GM19324 (cell line): Measurements from ENCODE around the gene INPP5D.
"Not testable (repeated sequence)": the region's sequence is repeated elsewhere in the genome, so short reads cannot be mapped to it uniquely, and the experiment has no call there.

Experiments
- ATAC-seq: cut with Tn5 transposase; IDR thresholded peaks from one replicate; pipeline ENCODE4 v1.9.1; 2021; ENCODE audit warnings: mild to moderate bottlenecking, moderate library complexity; ENCODE audit not compliant: unreplicated experiment, low FRiP score

Gene INPP5D

DNA sequence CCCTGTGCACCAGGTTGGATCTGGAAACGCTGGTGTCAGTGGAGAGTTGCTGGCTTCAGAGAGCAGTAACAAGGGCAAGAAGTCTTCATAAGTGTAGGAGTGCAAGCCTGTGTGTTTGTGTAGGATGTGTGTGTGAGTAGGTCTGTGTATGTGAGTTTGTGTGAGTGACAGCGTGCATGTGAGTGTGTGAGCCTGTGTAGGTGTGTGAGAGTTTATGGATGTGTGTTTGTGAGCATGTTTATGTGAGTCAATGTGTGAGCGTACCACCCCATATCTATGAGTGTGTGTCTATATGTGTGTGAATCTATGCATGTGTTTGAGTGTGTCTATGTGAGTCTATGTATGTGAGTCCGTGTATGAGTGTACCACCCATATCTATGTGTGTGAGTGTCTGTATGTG, 104.8 kb downstream of the INPP5D start:
- no peak for ATAC-seq

DNA sequence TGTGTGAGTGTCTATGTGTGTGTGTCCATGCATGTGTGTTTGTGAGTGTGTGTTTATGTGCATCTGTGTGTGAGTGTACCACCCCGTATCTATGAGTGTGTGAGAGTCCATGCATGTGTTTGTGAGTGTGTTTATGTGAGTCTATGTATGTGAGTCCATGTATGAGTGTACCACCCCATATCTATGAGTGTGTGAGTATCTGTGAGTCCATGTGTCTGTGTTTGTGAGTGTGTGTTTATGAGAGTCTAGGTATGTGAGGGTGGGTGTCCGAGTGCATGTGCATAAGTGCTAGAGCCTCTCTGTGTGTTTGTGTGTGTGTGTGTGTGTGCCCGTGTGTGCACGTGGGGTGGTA, 105.4 kb downstream of the INPP5D start:
- ATAC-seq: no peak

DNA sequence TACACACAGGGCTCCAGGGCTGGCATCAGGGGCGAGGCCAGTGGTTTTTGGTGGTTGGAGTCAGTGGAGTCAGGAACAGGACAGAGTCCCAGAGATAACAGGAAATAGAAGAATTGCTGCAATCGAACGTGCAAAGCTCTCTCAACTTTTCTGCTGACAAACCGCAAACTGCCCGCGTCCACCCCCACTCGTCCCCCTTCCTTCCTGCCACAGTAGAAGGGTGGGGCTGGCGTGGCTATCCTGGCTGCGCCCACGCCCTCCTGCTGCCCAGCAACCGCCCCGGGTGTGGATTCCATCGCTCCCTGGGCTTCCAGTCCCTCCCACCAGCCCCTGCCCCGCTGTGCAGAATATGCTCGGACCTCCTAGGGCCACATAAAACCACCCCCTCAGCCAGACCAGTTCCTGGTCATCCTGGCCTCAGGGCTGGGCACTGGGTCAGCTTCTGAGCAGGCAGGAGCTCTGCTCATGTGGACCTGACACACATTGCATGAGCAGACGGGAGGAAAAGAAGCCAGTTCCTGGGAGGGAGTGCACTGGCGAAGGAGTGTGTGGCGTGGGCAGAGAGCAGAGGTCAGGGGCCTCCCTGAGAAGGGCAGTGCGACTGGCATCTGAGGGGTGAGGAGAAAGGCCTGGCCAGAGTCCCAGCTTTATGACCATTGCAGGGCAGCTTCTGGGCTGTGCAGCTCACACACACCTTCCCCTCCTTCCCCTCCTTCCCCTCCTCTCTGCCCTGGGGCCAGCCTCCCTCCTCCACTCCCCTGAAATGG, 105.9 kb downstream of the INPP5D start:
- no peak for ATAC-seq

DNA sequence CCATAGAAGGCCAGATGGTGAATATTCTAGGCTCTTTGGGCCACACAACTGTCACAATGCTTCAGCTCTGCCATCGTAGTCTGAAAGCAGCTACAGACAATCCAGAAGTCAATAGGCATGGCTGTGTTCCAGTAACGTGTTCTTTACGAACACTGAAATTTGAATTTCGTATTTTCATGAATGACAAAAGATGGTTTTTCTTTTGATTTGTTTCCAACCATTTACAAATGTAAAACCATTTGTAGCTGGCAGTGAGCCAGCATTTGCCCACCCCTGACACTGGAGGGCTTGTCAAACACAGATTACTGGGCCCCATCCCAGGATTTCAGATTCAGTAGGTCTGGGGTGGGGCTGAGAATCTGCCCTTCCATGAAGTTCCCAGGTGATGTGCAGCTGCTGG, 108.3 kb downstream of the INPP5D start:
- ATAC-seq: no peak

DNA sequence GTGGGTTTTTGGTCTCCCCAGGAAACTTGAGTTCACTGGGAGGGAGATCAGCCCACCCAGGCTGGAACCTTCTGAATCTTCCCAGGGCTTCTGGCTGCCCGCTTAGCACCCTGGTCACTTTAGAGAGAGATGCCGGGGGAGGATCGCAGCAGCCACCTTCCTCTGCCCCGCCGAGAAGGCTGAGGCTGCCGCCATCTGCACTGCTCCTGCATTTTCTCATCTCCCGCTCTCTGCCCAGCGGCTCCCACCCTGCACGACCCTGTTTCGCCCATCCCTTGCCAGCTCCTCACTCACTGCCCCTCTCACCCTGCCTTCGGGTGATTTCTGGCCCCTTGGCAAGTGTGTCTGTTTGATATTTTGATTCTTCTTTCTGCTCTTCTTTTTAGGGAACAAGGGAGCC, 108.8 kb downstream of the INPP5D start:
- no peak for ATAC-seq

DNA sequence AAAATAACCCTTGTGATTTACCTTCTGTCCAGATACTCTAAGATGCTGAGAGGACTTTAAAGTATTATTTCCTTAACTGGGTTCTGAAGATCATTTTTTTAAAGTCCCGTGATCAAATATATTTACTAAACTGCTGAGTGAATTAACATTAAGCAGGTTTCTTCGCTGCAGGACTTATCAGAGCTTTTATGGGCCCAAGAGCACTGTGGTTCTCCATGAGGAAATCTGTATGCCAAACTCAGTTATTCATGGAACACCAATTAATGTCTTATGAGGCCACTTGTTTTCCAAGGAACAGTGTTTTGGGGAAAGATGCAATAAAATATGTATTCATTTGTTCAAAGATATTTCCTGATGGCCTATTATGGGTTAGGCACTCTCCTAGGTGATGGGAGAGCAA, 111.2 kb downstream of the INPP5D start:
- ATAC-seq: no peak

DNA sequence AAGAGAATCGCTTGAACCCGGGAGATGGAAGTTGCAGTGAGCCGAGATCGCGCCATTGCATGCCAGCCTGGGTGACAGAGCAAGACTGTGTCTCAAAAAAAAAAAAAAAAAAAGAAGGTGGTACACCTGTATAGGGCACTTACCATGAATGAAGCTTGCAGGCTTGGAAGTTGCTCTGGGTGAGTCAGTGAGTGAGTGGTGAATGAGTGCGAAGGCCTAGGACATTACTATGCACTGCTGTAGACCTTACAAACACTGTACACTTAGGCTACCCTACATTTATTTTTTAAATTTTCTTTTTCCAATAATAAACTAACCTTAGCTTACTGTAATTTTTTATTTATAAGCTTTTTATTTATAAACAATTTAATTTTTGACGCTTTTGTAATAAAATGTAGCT, 113.0 kb downstream of the INPP5D start:
- ATAC-seq: no peak

DNA sequence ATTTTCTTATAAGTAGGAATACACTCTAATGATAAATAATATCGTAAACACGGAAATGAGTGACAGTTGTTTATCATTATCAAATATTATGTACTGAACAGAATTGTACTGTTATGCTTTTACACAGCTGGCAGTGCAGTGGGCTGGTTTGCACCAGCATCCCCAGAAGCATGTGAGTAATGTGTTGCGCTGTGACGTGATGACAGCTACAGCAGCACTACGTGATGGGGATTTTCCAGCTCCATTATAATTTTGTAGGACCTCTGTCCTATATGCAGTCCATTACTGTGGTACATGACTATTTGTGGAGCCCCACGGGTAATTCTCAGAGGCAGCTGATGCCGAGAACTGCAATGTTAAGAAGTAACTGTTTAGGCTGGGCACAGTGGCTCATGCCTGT, 114.0 kb downstream of the INPP5D start:
- no peak for ATAC-seq

DNA sequence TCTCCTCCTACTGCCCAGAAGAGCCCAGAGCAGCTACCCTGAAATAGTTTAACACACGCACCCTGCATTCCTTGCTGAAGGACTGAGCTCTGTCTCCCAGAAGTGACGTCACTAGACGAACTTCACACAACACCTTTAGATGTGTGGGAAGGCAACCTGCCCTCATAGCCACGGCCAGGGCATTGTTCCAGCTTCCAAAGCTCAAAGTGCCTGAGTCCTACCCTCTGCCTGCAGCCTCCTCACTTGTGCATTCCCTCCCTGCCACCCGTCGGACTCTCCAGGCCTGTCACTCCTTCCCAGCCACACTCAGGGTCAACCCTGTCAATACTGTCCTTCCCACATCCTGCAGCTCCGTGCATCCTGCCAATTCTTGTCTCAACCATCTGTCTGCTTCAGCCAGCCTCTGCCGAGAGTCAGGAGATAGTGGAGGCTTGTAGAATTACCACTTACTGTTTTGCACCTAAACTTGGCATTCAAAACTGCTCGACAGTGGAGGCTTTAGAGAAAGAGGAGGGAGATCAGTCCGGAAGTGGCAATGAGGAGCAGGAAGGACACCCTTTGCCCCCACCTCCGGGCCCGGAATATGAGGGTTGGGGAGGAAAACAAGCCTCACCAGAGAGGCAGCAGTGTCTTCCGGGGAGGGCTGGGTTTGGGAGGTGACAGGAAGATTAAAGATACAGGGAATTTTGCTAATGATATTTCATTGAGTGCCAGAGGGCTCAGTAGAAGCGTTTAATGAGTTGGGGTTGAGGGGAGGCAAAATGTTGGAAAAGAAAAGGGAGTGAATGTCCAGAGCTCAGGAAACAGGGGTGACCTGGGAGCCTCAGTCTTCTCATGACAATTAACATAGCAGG, 119.1 kb downstream of the INPP5D start:
- no peak for ATAC-seq

DNA sequence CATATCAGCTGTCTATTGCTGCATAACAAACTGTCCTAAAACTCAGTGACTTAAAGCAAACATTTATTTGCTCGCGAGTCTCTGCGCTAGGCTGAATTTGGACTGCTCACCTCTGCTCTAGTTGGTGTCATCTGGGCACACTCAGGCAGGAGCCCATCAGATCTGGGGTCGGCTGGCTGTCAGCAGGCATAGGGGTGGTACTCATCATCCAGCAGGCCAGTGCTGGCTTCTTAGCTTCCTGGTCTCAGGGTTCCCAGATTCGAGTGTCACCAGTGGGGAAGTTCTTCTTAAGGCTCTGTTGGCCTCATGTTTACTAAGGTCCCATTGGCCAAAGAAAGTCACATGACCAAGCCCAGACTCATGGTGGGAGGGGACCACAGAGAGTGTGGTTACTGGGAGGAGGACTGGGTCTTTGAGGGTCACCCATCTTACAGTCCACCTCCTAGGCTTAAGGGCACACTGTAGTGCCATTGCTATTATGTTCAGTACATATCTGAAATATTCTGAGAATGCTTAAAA, 119.8 kb downstream of the INPP5D start:
- ATAC-seq: no peak

DNA sequence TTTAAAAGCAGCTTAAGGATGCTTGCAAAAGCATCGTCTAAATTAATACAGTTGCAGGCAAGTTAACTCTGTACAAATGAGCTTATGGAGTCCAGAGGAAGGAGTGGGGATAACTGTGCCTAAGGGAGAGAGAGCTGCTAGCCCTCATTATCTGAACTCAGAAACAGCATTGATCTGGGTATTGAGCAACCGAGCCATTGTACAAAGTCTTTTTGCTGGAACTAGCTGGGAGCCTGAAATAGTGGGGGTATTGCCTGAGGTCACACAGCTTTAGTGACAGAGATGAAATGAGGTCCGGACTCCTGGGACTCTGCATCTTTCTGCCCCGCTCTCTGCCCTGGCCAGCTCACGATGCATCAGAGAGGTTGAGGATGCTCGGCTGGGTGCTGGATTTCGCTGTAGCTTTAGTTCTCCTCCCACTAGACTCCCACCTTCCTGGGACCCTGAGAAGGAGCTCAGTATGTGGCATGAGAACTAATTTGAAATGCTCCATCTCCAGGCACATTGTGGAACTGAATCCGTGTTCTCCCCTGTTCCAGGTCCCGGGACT, 123.8 kb downstream of the INPP5D start:
- ATAC-seq: no peak

DNA sequence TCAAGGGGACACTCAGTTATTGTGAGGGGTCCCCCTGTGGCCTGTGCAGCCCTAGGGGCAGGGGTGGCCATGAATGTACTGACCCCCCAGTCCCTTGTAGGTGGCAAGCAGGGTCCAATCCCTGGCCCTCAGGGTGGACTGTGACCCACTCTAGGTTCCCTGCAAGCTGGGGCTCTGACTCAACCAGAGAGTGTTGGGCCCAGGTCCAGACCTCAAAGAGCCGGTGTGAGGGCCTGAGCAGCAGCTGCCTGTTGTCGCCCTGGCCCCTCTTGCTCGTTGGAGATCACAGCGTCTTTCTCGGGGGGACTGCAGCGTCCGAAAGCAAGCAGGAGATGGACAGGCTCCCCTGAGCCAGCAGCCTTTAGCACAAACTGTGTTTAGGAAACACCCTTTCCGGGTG, 124.5 kb downstream of the INPP5D start:
- ATAC-seq: no peak

DNA sequence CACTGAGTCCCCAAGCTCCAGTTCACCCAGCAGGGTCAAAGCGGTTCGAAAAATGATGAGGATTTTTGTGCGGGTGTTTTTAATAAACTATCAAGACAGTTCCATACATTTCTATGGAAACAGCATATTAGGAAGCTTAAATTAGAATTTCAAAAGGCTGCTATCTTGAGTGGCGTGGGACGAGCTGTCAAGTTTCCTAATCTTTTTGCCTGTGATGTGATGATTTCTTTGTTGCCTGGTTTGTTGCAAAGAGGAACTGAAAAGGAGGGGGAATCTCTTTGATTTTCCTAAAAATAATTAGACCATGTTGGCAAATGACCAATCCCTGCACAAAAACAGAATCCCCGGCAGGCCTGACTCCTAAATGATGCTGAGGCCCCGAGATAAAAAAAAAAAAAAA, 125.2 kb downstream of the INPP5D start:
- no peak for ATAC-seq

DNA sequence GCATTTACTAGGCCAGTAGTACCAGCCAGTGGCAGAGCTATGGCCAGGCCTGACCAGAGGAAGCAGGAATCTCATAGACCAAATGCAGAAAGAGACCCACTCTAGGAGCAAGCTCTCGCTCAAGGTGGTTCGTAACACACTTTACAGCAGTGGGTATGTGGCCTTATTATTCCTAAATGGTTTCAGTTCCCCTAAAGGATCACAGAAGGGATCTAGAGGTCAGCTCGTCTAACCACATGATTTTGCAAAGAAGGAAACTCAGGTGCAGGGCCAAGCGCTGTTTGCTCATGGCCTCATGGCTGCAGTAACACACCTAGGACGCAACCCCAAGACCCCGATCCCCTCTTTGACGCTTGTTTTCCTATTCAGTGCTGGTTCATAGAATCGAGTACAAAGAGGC, 125.8 kb downstream of the INPP5D start:
- no peak for ATAC-seq

DNA sequence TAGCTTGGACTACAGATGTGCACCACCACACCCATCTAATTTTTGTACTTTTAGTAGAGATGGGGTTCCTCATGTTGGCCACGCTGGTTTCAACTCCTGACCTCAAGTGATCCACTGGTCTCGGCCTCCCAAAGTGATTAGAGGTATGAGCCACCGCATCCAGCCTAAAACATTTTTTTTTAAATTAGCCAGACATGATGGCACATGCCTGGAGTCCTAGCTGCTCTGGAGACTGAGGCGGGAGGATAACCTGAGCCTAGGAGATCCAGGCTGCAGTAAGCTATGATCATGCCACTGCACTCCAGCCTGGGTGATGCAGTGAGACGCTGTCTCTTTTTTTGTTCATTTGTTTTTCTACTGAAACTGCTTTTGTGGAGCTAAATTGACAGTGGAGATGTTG, 126.7 kb downstream of the INPP5D start:
- no peak for ATAC-seq

DNA sequence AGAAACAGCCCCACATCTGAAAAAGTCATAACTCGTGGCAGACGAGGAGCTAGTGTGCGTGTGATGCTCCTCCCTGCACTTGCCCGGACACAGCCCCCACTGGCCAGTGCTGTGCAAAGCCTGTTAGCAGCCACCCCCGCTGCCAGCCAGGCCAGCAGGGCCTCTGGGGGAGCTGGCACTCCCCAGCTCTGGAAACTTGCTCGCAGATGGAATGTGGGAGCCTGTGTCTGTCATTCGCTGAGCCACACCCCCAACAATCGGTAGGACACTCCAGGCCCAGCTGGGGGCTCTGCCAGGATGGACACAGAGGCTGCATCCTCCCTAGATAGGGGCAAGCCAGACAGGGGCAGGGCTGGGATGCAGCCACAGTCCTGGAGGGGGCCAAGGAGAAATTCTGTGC, 128.9 kb downstream of the INPP5D start:
- no peak for ATAC-seq

DNA sequence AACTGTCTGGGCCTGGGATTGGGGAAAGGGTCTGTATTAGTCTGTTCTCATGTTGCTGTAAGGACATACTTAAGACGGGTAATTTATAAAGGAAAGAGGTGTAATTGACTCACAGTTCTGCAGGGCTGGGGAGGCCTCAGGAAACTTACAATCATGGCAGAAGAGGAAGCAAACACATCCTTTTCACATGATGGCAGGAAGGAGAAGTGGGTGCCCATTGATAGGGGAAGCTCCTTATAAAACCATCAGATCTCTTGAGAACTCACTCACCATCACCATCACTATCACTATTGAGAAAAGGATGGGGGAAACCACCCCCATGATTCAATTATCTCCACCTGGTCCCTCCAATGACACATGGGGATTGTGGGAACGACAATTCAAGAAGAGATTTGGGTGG, 130.9 kb downstream of the INPP5D start:
- ATAC-seq: not testable (repeated sequence)

DNA sequence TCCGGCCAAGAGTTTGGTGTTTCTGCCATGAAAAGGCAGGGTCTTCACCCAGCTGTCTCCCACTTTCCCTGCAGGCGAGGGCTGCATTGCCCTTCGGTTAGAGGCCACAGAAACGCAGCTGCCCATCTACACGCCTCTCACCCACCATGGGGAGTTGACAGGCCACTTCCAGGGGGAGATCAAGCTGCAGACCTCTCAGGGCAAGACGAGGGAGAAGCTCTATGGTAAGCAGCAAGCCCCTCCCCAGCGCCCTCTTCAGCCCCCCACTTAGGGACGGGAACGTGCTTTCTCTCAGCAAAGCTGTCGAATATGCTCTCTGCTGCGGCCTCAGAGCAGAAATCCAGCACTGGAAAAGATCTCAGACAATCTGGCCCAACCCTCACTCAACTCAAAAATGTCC, 133.6 kb downstream of the INPP5D start:
- no peak for ATAC-seq

DNA sequence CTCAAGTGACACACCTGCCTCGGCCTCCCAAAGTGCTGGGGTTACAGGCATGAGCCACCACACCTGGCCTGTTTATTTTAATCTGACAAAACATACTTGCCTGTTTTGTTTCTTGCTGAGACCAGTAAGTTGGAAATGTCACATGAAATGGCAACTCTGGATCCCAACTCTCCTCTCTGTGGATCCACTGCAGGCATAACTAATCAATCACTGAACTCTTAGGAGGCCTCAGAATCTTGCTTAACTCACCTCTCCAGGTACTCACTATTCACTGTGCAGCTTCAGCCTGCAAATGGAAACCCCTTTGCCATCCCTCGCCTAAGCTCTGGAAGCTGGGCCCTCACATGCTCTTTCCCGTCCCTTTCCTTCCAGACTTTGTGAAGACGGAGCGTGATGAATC, 134.9 kb downstream of the INPP5D start:
- ATAC-seq: no peak

DNA sequence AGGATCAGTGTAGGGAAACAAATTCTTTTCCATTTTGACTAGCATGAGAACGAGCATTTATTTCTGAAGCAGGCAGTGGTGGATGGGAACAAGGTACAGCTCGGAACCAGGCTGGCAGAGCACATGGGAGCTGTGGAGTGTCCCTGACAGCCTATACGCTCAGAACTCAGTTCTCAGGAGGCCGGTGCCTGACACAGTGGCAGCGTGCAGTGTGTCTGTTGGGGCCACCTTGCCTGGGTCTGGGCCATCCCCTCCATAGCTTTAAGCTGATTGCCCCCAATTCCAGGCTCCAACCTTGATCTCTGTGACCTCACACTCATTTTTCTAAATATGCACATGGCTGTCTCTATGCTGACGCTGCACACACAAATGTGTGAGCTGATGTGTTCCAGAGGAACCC, 136.9 kb downstream of the INPP5D start:
- ATAC-seq: no peak

DNA sequence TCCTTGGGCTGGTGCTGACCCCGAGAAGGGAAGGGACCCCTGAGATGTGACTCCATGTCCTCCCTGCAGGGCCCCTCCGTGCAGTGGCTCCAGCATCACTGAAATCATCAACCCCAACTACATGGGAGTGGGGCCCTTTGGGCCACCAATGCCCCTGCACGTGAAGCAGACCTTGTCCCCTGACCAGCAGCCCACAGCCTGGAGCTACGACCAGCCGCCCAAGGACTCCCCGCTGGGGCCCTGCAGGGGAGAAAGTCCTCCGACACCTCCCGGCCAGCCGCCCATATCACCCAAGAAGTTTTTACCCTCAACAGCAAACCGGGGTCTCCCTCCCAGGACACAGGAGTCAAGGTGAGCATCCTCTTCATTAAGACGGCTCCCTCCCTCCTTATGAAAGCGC, 137.9 kb downstream of the INPP5D start:
- ATAC-seq: no peak

DNA sequence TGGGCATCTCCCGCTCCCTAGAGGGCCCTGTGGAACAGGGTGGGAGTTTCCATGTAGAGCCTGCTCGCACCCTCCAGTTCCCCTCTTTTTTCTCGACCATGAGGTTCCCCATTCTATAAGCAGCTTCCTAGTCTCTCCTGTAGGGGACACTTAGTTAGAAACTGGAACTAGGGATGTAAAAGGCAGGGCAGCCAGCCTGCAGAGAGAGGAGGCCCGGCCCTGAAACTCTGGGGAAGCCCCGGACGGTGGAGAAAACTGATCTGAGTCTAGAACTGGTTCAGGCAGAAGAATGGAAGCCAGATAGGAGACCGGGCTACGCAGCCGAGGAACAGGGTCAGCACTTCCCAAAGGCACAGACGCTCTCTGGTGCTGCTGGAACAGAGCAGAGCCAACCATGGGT, 139.7 kb downstream of the INPP5D start:
- ATAC-seq: no peak
